ENCODE results near the gene PIP5K1B.

The PIP5K1B gene

DNA sequence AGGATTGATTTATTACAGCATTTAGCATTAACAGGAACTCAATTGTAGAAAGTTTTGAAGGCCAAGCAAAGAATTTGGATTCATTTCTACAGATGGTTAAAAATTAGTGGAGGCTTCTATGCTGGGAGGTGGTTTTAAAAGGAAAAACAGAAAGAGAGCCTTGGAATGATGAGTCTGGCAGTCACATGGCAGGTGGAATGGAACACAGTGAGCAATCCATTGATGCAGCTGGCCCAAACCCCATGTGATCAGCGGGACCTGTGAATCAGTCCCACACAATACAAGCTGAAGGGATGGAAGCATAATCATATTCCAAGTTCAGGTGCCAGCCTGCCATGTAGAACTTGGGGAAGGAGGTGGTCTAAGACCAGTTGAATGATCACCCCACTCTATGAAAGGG, 147.9 kb downstream of the PIP5K1B start:
- TF ChIP-seq FOXP2 (optimal IDR thresholded peaks at IDR 0.05; ENCODE audit: borderline replicate concordance, extremely low read depth, extremely low read length, insufficient read depth) (no peak), SIN3A (IDR thresholded peaks at IDR 0.05; ENCODE audit: borderline replicate concordance, insufficient read depth, low read length) (no peak), TAF1 (IDR thresholded peaks at IDR 0.05; ENCODE audit: borderline replicate concordance, insufficient read depth, low read length) (no peak), POLR2AphosphoS5 (IDR thresholded peaks at IDR 0.05; ENCODE audit: low read depth, low read length) (no peak)
- TF ChIP-seq, protein P1, sequence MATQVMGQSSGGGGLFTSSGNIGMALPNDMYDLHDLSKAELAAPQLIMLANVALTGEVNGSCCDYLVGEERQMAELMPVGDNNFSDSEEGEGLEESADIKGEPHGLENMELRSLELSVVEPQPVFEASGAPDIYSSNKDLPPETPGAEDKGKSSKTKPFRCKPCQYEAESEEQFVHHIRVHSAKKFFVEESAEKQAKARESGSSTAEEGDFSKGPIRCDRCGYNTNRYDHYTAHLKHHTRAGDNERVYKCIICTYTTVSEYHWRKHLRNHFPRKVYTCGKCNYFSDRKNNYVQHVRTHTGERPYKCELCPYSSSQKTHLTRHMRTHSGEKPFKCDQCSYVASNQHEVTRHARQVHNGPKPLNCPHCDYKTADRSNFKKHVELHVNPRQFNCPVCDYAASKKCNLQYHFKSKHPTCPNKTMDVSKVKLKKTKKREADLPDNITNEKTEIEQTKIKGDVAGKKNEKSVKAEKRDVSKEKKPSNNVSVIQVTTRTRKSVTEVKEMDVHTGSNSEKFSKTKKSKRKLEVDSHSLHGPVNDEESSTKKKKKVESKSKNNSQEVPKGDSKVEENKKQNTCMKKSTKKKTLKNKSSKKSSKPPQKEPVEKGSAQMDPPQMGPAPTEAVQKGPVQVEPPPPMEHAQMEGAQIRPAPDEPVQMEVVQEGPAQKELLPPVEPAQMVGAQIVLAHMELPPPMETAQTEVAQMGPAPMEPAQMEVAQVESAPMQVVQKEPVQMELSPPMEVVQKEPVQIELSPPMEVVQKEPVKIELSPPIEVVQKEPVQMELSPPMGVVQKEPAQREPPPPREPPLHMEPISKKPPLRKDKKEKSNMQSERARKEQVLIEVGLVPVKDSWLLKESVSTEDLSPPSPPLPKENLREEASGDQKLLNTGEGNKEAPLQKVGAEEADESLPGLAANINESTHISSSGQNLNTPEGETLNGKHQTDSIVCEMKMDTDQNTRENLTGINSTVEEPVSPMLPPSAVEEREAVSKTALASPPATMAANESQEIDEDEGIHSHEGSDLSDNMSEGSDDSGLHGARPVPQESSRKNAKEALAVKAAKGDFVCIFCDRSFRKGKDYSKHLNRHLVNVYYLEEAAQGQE (IDR thresholded peaks at IDR 0.05; ENCODE audit: insufficient read depth in 1 of 2, low read depth in 2 of 2, low read length in 2 of 2), result no peak

DNA sequence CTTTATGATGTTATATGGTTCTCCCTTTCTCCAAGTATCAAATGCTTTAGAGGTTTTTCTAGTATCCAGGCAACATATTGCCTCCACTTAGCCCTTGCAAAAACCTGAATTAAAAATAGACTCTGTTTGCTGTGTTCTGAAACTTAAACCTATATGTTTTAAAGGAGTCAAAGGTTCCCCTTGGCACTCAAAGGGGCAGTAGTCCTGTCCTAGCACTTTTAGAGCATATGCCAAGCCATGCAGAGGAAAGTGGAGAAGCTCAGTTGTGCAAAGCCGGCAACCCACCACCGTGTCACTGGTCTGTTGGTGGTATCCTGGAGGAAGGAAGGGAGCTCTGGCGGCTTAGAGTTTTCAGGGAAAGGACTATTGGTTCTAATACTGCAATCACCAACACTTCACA, 154.3 kb downstream of the PIP5K1B start:
- TF ChIP-seq SIN3A (IDR thresholded peaks at IDR 0.05; ENCODE audit: borderline replicate concordance, insufficient read depth, low read length) (no peak), TAF1 (IDR thresholded peaks at IDR 0.05; ENCODE audit: borderline replicate concordance, insufficient read depth, low read length) (no peak), POLR2AphosphoS5 (IDR thresholded peaks at IDR 0.05; ENCODE audit: low read depth, low read length) (no peak), FOXP2 (optimal IDR thresholded peaks at IDR 0.05; ENCODE audit: borderline replicate concordance, extremely low read depth, extremely low read length, insufficient read depth) (no peak)
- TF ChIP-seq, protein P1 (IDR thresholded peaks at IDR 0.05; ENCODE audit: insufficient read depth in 1 of 2, low read depth in 2 of 2, low read length in 2 of 2), result no peak

DNA sequence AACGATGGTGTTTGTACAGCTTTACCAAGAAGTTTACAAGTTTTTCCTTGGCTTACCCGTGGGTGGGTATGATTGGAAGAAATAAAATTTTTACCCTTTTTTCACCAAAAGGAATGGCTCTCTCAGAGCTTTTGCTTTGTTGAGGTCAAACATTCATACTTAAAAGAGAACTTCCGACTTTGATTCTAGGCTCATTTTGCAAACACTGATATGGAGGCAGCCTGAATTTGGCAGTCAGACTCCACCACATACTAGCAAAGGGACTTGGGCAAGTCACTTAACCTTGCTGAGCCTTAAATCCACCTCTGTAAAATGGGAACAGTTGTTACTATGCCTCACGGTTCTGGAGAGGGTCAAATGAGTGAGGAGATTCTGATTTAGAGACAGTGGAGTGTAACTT, 155.4 kb downstream of the PIP5K1B start:
- TF ChIP-seq SIN3A (IDR thresholded peaks at IDR 0.05; ENCODE audit: borderline replicate concordance, insufficient read depth, low read length), result no peak
- TF ChIP-seq, protein P1 (IDR thresholded peaks at IDR 0.05; ENCODE audit: insufficient read depth in 1 of 2, low read depth in 2 of 2, low read length in 2 of 2), result no peak
- no peak for TF ChIP-seq TAF1 (IDR thresholded peaks at IDR 0.05; ENCODE audit: borderline replicate concordance, insufficient read depth, low read length)
- no peak for TF ChIP-seq POLR2AphosphoS5 (IDR thresholded peaks at IDR 0.05; ENCODE audit: low read depth, low read length)
- no peak for TF ChIP-seq FOXP2 (optimal IDR thresholded peaks at IDR 0.05; ENCODE audit: borderline replicate concordance, extremely low read depth, extremely low read length, insufficient read depth)

DNA sequence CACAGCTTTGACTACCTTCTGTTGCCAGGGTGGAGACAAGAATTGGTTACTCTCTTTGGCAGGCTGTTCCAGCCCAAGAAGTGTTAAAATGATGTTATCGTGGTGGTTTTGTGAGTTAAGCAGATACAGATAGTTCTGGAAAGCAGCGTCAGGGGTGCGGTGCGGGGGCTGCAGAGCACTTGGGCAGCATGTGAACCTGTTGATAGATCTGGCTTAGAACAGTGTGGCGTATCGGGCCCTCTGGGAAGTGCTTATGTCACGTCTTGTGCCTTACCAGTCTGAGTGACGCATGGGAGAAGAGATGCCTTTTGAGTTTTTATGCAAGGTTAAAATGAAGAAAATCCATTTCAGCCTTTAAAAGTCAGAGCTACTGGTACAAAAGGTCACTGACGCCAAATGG, 156.4 kb downstream of the PIP5K1B start:
- TF ChIP-seq TAF1 (IDR thresholded peaks at IDR 0.05; ENCODE audit: borderline replicate concordance, insufficient read depth, low read length), result no peak
- no peak for TF ChIP-seq SIN3A (IDR thresholded peaks at IDR 0.05; ENCODE audit: borderline replicate concordance, insufficient read depth, low read length)

DNA sequence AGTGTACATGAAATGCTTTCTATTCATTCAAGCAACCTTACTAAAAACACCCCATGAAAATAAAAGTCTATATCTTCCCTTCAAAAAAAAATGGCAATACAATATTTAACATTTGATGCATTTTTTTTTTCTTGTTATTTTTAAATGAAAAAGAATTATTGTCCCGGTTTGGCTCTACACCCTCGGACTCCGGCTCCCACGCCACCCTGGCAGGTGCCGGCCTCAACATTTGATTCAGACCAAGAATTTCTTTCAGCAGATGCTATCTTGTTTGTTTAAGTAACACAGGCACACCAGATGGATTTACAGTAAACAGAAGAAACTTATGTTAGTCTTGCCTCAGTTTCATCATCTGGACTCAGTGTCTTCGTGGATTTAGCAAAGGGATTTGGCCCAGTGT, 162.0 kb downstream of the PIP5K1B start:
- TF ChIP-seq SIN3A (IDR thresholded peaks at IDR 0.05; ENCODE audit: borderline replicate concordance, insufficient read depth, low read length) (no peak), POLR2AphosphoS5 (IDR thresholded peaks at IDR 0.05; ENCODE audit: low read depth, low read length) (no peak), FOXP2 (optimal IDR thresholded peaks at IDR 0.05; ENCODE audit: borderline replicate concordance, extremely low read depth, extremely low read length, insufficient read depth) (no peak), TAF1 (IDR thresholded peaks at IDR 0.05; ENCODE audit: borderline replicate concordance, insufficient read depth, low read length) (no peak)
- TF ChIP-seq, protein P1 (IDR thresholded peaks at IDR 0.05; ENCODE audit: insufficient read depth in 1 of 2, low read depth in 2 of 2, low read length in 2 of 2), result no peak

All from PFSK-1 (cell line).